H1 (cell line): Measurements from ENCODE around the gene PIF1. TPM values are rescaled to one million over a fixed set of nuclear protein-coding genes. Genes with fewer than 3 reads are reported as not detected.

Experiments used
- HDAC2 ChIP-seq, 2 experiments: fragments of 300-600 bp in 1 of 2; sonication (generic) in 1 of 2; IDR thresholded peaks; 2 replicates each; pipeline ENCODE4 v1.6.1; 2011 to 2012; ENCODE audit warnings: low read depth in 2 of 2, low read length in 2 of 2, mild to moderate bottlenecking in 2 of 2, moderate library complexity in 2 of 2, borderline replicate concordance in 1 of 2, inconsistent platforms in 1 of 2
- RFX5 ChIP-seq: IDR thresholded peaks from 2 replicates; pipeline ENCODE4 v1.6.1; 2011; ENCODE audit warnings: low read depth, low read length, improper control_type of control experiment, borderline replicate concordance
- polyA plus RNA-seq, 7 experiments: library from polyadenylated mRNA; depleted of rRNA in 3 of 7; stranded (reverse) in 5 of 7; unstranded in 2 of 7; fragments of >200 nt in 5 of 7; fragments of 200-250 nt in 2 of 7; gene quantifications; 1 replicate in 5 of 7; 2 replicates in 1 of 7; 4 replicates in 1 of 7; pipeline versions ENCODE4 v1.2.1 to v1.2.3, GENCODE V29; 2011 to 2013; ENCODE audit warnings: missing spikeins in 2 of 7, mixed read lengths in 2 of 7
- total RNA-seq: library from RNA; stranded (reverse); fragmentation: NEBNext Ultra II Directional; extraction: Animal tissue kit (Norgen Biotek cat#: 25700); gene quantifications from 2 replicates; pipeline ENCODE4 v1.2.1, GENCODE V29; 2021

PIF1 gene
- total and polyA plus RNA-seq, 2 of the 8 experiments (the other 6 are each of a cell fraction or from before 2014, with no cell fraction given), result 73.3 to 138 TPM

GRCh38 chr15:64824929-64825430 lies 467 bp downstream of the PIF1 start (continued):
- no peak for TF ChIP-seq HDAC2 (IDR thresholded peaks at IDR 0.05; ENCODE audit: borderline replicate concordance in 1 of 2, low read depth in 2 of 2, low read length in 2 of 2)
- no peak for TF ChIP-seq RFX5
